Liver (tissue), 9 donors: ENCODE data around the gene MADD. TPM values are rescaled to one million over a fixed set of nuclear protein-coding genes. Genes with fewer than 3 reads are reported as not detected.

Source experiments
- DNase-seq: peaks from one replicate; pipeline ENCODE4 v3.0.0-alpha.2; 2017; ENCODE audit warnings: low spot score
- H3K27ac ChIP-seq, 2 donors: one replicate each; pipeline ENCODE4 v1.7.0; 2013; ENCODE audit warnings: inconsistent platforms in 2 of 2, low read length in 2 of 2, control low read depth in 1 of 2, low read depth in 1 of 2, mild to moderate bottlenecking in 1 of 2
- H3K27me3 ChIP-seq, 4 donors: one replicate each; pipeline versions ENCODE4 v1.6.1 to v1.7.0; 2013; ENCODE audit warnings: low read length in 3 of 4, inconsistent platforms in 1 of 4, mild to moderate bottlenecking in 1 of 4, moderate library complexity in 1 of 4; ENCODE audit not compliant: control insufficient read depth in 4 of 4, insufficient read depth in 4 of 4
- H3K36me3 ChIP-seq, 4 donors: one replicate each; pipeline versions ENCODE4 v1.6.1 to v1.7.0; 2013; ENCODE audit warnings: low read length in 3 of 4, mild to moderate bottlenecking in 3 of 4, low read depth in 1 of 4, moderate library complexity in 1 of 4; ENCODE audit not compliant: control insufficient read depth in 4 of 4, insufficient read depth in 3 of 4
- H3K4me1 ChIP-seq, 4 donors: one replicate each; pipeline versions ENCODE4 v1.6.1 to v1.7.0; 2013; ENCODE audit warnings: low read length in 3 of 4, mild to moderate bottlenecking in 3 of 4, moderate library complexity in 1 of 4; ENCODE audit not compliant: control insufficient read depth in 4 of 4, insufficient read depth in 4 of 4
- H3K4me3 ChIP-seq, 3 donors: one replicate each; pipeline versions ENCODE4 v1.6.1 to v1.7.0; 2013; ENCODE audit warnings: low read length in 3 of 3, control low read depth in 1 of 3, low read depth in 1 of 3, mild to moderate bottlenecking in 1 of 3
- H3K9ac ChIP-seq, 2 donors: one replicate each; pipeline ENCODE4 v1.7.0; 2013; ENCODE audit warnings: low read length in 2 of 2, mild to moderate bottlenecking in 2 of 2, moderate library complexity in 2 of 2, control low read depth in 1 of 2, low read depth in 1 of 2
- H3K9me3 ChIP-seq, 4 donors: one replicate each; pipeline versions ENCODE4 v1.6.1 to v1.7.0; 2013; ENCODE audit warnings: low read length in 3 of 4; ENCODE audit not compliant: control insufficient read depth in 4 of 4
- EGR1 ChIP-seq, 2 donors: IDR thresholded peaks; 2 replicates each; pipeline ENCODE4 v1.6.1; 2016 to 2018; ENCODE audit warnings: antibody characterized with exemption in 2 of 2, low read depth in 2 of 2
- FOXA1 ChIP-seq: IDR thresholded peaks from 2 replicates; pipeline ENCODE4 v1.6.1; 2016; ENCODE audit warnings: antibody characterized with exemption
- FOXA2 ChIP-seq: IDR thresholded peaks from 2 replicates; pipeline ENCODE4 v1.6.1; 2016; ENCODE audit warnings: antibody characterized with exemption
- GABPA ChIP-seq, 2 donors: IDR thresholded peaks in 1 of 2; conservative IDR thresholded peaks in 1 of 2; 2 replicates each; pipeline ENCODE4 v1.6.1; 2016; ENCODE audit warnings: antibody characterized with exemption in 2 of 2, mild to moderate bottlenecking in 1 of 2, moderate library complexity in 1 of 2
- HNF4A ChIP-seq, 2 donors: conservative IDR thresholded peaks; 2 replicates each; pipeline ENCODE4 v1.6.1; 2016; ENCODE audit warnings: antibody characterized with exemption in 2 of 2, mild to moderate bottlenecking in 2 of 2
- HNF4G ChIP-seq: IDR thresholded peaks from 2 replicates; pipeline ENCODE4 v1.6.1; 2016; ENCODE audit warnings: antibody characterized with exemption
- JUND ChIP-seq, 2 donors: IDR thresholded peaks; 2 replicates each; pipeline ENCODE4 v1.6.1; 2016; ENCODE audit warnings: antibody characterized with exemption in 2 of 2
- NR2F2 ChIP-seq: IDR thresholded peaks from 2 replicates; pipeline ENCODE4 v1.6.1; 2016; ENCODE audit warnings: antibody characterized with exemption
- REST ChIP-seq: IDR thresholded peaks from 2 replicates; pipeline ENCODE4 v1.6.1; 2016; ENCODE audit warnings: antibody characterized with exemption, mild to moderate bottlenecking
- RXRA ChIP-seq, 2 donors: IDR thresholded peaks; 2 replicates each; pipeline ENCODE4 v1.6.1; 2017 to 2018; ENCODE audit warnings: antibody characterized with exemption in 2 of 2, mild to moderate bottlenecking in 1 of 2
- SP1 ChIP-seq: IDR thresholded peaks from 2 replicates; pipeline ENCODE4 v1.6.1; 2018; ENCODE audit warnings: antibody characterized with exemption, mild to moderate bottlenecking
- TAF1 ChIP-seq: conservative IDR thresholded peaks from 2 replicates; pipeline ENCODE4 v1.6.1; 2016; ENCODE audit warnings: antibody characterized with exemption, mild to moderate bottlenecking
- YY1 ChIP-seq: IDR thresholded peaks from 2 replicates; pipeline ENCODE4 v1.6.1; 2016; ENCODE audit warnings: antibody characterized with exemption, mild to moderate bottlenecking
- WGBS: extraction: QIAGEN DNeasy Blood & Tissue Kit; methylation state at CpG from one replicate; pipeline ENCODE4 v1.1.7; 2013; 5-methylcytosine and 5-hydroxymethylcytosine counted together
- polyA plus RNA-seq, 2 donors: library from polyadenylated mRNA; stranded (reverse) in 1 of 2; unstranded in 1 of 2; fragments of 200-250 nt in 1 of 2; fragments of >200 nt in 1 of 2; fragmentation: Nextera tagmentation in 1 of 2; extraction: Ambion mirVana in 1 of 2; gene quantifications; one replicate each; pipeline versions ENCODE4 v1.2.1 to v1.2.3, GENCODE V29; 2013 to 2015
- total RNA-seq, 2 donors: library from RNA; depleted of rRNA; stranded (reverse); fragments of >200 nt; gene quantifications; one replicate each; pipeline ENCODE4 v1.2.3, GENCODE V29; 2014
- TF ChIP-seq, protein P1 (sequence below): IDR thresholded peaks from 2 replicates; pipeline ENCODE4 v1.6.1; 2016; ENCODE audit warnings: antibody characterized with exemption
- TF ChIP-seq, protein P2 (sequence below): IDR thresholded peaks from 2 replicates; pipeline ENCODE4 v1.6.1; 2016; ENCODE audit warnings: antibody characterized with exemption
- donor health status: healthy.
- donor health status: healthy.
- donor health status: healthy.
- donor health status: healthy.
- donor health status: healthy.

MADD gene
- total and polyA plus RNA-seq, 4 donors, result 9.9 to 20.5 (median 11.1) TPM

GRCh38 chr11:47235163-47235562 is 34.8 kb upstream of the MADD start (continued):
- no peak for TF ChIP-seq REST
- no peak for TF ChIP-seq SP1
- no peak for TF ChIP-seq FOXA2
- TF ChIP-seq, protein P1, sequence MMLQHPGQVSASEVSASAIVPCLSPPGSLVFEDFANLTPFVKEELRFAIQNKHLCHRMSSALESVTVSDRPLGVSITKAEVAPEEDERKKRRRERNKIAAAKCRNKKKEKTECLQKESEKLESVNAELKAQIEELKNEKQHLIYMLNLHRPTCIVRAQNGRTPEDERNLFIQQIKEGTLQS, result no peak
- no peak for TF ChIP-seq NR2F2
- TF ChIP-seq JUND (IDR thresholded peaks at IDR 0.05), result no peak
- no peak for TF ChIP-seq GABPA (IDR thresholded peaks at IDR 0.05 in 1 of 2, conservative IDR thresholded peaks at IDR 0.05 in 1 of 2)
- TF ChIP-seq HNF4A (conservative IDR thresholded peaks at IDR 0.05), result no peak

DNA sequence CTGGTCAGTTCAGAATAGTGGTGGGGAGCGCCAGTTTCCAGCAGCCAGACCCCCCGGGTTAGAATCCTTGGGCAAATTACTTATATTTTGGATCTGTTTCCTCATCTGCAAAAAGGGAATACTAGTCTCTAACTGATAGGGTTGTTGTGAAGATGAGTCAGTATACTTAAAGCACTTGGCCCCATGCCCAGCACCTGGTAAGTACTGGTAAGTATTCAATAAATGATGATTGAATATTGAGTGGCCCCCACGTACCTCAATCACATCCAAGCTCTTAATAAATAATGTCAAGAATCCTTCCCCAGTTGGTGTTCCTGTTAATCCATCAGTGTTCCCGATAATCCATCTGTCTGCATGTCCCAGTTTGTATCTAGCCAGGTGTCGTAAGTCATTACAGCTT is 33.5 kb upstream of the MADD start:
- Histone ChIP-seq H3K9ac (no peak overlapping the region), H3K27me3 (no peaks in the 10 kb centered on the region), H3K9me3 (no peaks in the 10 kb centered on the region), H3K27ac (no peak overlapping the region), H3K4me1 (peaks cover 11 to 25% (median 22%) of the 10 kb centered on the region in 4 donors), H3K36me3 (peaks cover 6 to 22% (median 18%) of the 10 kb centered on the region in 4 donors), H3K4me3 (no peak overlapping the region)
- TF ChIP-seq YY1 (no peak), FOXA2 (no peak), RXRA (IDR thresholded peaks at IDR 0.05) (no peak), HNF4G (no peak), TAF1 (no peak), HNF4A (conservative IDR thresholded peaks at IDR 0.05) (no peak), GABPA (IDR thresholded peaks at IDR 0.05 in 1 of 2, conservative IDR thresholded peaks at IDR 0.05 in 1 of 2) (no peak), SP1 (no peak), EGR1 (IDR thresholded peaks at IDR 0.05; ENCODE audit: low read depth in 2 of 2) (no peak), FOXA1 (no peak), JUND (IDR thresholded peaks at IDR 0.05) (no peak), REST (no peak)
- TF ChIP-seq, protein P2, sequence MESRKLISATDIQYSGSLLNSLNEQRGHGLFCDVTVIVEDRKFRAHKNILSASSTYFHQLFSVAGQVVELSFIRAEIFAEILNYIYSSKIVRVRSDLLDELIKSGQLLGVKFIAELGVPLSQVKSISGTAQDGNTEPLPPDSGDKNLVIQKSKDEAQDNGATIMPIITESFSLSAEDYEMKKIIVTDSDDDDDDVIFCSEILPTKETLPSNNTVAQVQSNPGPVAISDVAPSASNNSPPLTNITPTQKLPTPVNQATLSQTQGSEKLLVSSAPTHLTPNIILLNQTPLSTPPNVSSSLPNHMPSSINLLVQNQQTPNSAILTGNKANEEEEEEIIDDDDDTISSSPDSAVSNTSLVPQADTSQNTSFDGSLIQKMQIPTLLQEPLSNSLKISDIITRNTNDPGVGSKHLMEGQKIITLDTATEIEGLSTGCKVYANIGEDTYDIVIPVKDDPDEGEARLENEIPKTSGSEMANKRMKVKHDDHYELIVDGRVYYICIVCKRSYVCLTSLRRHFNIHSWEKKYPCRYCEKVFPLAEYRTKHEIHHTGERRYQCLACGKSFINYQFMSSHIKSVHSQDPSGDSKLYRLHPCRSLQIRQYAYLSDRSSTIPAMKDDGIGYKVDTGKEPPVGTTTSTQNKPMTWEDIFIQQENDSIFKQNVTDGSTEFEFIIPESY, result no peak
- TF ChIP-seq, protein P1, result no peak
- WGBS, result 89% methylated on average over 5 of the region's 5 CpGs
- DNase-seq, result no peak
